GM23248 (cell line): ENCODE results near the gene PPP2R5C.

Experiments
- EZH2 ChIP-seq: fragments of 200-600 bp; sonication (generic); IDR thresholded peaks from 2 replicates; pipeline ENCODE4 v1.6.1; 2018; ENCODE audit warnings: antibody characterized with exemption, mild to moderate bottlenecking; ENCODE audit not compliant: insufficient read depth, poor library complexity, severe bottlenecking
- EZH2phosphoT487 ChIP-seq: fragments of 200-600 bp; sonication (generic); IDR thresholded peaks from 2 replicates; pipeline ENCODE4 v1.6.1; 2018; ENCODE audit warnings: antibody characterized with exemption, moderate library complexity, mild to moderate bottlenecking, low read depth; ENCODE audit not compliant: insufficient read depth

DNA sequence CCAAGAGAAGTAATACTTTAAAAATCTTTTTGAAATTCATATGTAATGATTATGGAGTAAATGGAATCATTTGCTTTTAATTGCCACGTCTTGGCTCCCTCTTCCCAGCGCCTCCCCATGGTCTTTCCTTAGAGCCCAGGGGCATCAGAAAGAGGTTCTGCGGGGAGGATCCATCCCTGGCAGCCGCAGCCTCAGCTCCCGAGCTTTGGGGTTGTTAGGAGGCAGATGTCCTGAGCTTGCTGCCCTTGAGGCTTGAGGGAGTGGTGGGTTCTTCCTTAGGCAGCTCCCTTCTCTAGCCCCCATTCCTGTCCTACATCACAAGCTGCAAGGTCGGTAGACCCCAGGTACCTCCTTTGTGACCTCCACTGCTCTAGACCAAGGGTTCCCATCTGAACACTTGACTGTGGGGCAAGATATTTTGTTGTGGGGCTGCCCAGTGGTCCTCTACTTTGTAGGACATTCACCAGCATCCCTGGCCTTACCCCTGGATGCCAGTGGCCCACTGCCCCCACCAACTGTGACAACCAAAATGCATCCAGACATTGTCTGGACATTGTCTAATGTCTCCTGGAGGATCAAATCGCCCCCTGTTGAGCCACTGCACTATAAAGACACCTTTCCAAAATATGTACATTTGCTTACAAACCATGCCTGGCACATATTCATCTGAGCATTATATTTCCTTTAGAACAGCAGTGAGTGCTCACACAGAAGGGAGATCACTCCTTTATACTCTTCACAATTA lies 6.3 kb downstream of the PPP2R5C start:
- no peak for TF ChIP-seq EZH2
- TF ChIP-seq EZH2phosphoT487, result no peak
